B cell (primary cell): Measurements from ENCODE around the gene CYP2A6. TPM values are rescaled to one million over a fixed set of nuclear protein-coding genes. Genes with fewer than 3 reads are reported as not detected.
"Not testable (repeated sequence)": the region's sequence is repeated elsewhere in the genome, so short reads cannot be mapped to it uniquely, and the experiment has no call there.

Source experiments
- ATAC-seq: fragments of 200-7000 bp; cut with Tn5 transposase; one replicate; pipeline ENCODE4 v1.10.0; 2021; ENCODE audit warnings: low read depth, mild to moderate bottlenecking, moderate number of reproducible peaks, moderate library complexity
- CTCF ChIA-PET: fragments of 350-600 bp; sonication (Branson Sonifier 250); formaldehyde crosslinking; loops from one replicate; lab custom pipeline; 2021; ENCODE audit warnings: antibody characterized with exemption, inconsistent platforms; lab: Charles Lee
- POLR2A ChIA-PET: fragments of 350-600 bp; sonication (Branson Sonifier 250); formaldehyde crosslinking; loops from one replicate; lab custom pipeline; 2021; ENCODE audit warnings: antibody characterized with exemption; lab: Charles Lee
- DNase-seq: peaks from one replicate; pipeline ENCODE4 v3.0.0; 2013
- H2AFZ ChIP-seq: 2 replicates; pipeline ENCODE4 v1.6.1; 2012; ENCODE audit warnings: mild to moderate bottlenecking, low read depth, low read length; ENCODE audit not compliant: insufficient read depth, poor library complexity, severe bottlenecking
- H3K27ac ChIP-seq, 2 donors: 1 replicate in 1 of 2; 2 replicates in 1 of 2; pipeline ENCODE4 v1.5.1; 2012 to 2013; ENCODE audit warnings: low read length in 2 of 2, mild to moderate bottlenecking in 2 of 2, moderate library complexity in 1 of 2
- H3K27me3 ChIP-seq, 4 experiments: fragments of 200-600 bp in 1 of 4; sonication (generic) in 1 of 4; replicated peaks in 1 of 4; 1 replicate in 2 of 4; 2 replicates in 2 of 4; pipeline versions ENCODE4 v1.6.1 to v1.7.0; 2013 to 2016; ENCODE audit warnings: low read length in 3 of 4, mild to moderate bottlenecking in 2 of 4, mixed read lengths in 1 of 4, moderate library complexity in 1 of 4; ENCODE audit not compliant: insufficient read depth in 4 of 4, control insufficient read depth in 3 of 4; ENCODE audit errors: control extremely low read depth in 1 of 4
- H3K36me3 ChIP-seq, 2 experiments: replicated peaks in 1 of 2; 1 replicate in 1 of 2; 2 replicates in 1 of 2; pipeline versions ENCODE4 v1.6.1 to v1.7.1; 2013; ENCODE audit warnings: low read length in 1 of 2; ENCODE audit not compliant: insufficient read depth in 2 of 2, control insufficient read depth in 1 of 2; ENCODE audit errors: control extremely low read depth in 1 of 2, extremely low read depth in 1 of 2
- H3K4me1 ChIP-seq, 2 donors: fragments of 200-600 bp in 1 of 2; sonication (generic) in 1 of 2; 1 replicate in 1 of 2; 2 replicates in 1 of 2; pipeline versions ENCODE4 v1.5.1 to v1.6.1; 2013 to 2017; ENCODE audit warnings: low read length in 2 of 2; ENCODE audit not compliant: control insufficient read depth in 2 of 2, insufficient read depth in 2 of 2
- H3K4me2 ChIP-seq: replicated peaks from 2 replicates; pipeline ENCODE3; 2012; ENCODE audit warnings: mild to moderate bottlenecking, low read depth, low read length; ENCODE audit not compliant: poor library complexity, severe bottlenecking
- H3K4me3 ChIP-seq, 5 experiments: fragments of 200-600 bp in 1 of 5; sonication (generic) in 1 of 5; 1 replicate in 3 of 5; 2 replicates in 2 of 5; pipeline versions ENCODE4 v1.5.1 to v1.7.0; 2011 to 2016; ENCODE audit warnings: low read length in 4 of 5, mild to moderate bottlenecking in 4 of 5, low read depth in 2 of 5, control low read depth in 1 of 5, moderate library complexity in 1 of 5; ENCODE audit not compliant: insufficient read depth in 1 of 5; ENCODE audit errors: control extremely low read depth in 1 of 5, extremely low read depth in 1 of 5
- H3K79me2 ChIP-seq: fragments of 200-600 bp; sonication (generic); one replicate; pipeline ENCODE4 v1.6.0; 2016; ENCODE audit warnings: low read length; ENCODE audit not compliant: control insufficient read depth, insufficient read depth
- H3K9ac ChIP-seq: fragments of 200-600 bp; sonication (generic); 2 replicates; pipeline ENCODE4 v1.6.1; 2017; ENCODE audit warnings: mild to moderate bottlenecking, low read length, moderate library complexity
- H3K9me3 ChIP-seq, 3 donors: one replicate each; pipeline versions ENCODE4 v1.6.1 to v1.7.1; 2013; ENCODE audit warnings: low read length in 2 of 3; ENCODE audit not compliant: control insufficient read depth in 2 of 3, insufficient read depth in 1 of 3; ENCODE audit errors: control extremely low read depth in 1 of 3
- H4K20me1 ChIP-seq: 2 replicates; pipeline ENCODE4 v1.6.0; 2012; ENCODE audit warnings: mild to moderate bottlenecking, low read length; ENCODE audit not compliant: insufficient read depth, control insufficient read depth, poor library complexity, severe bottlenecking
- H3K27ac Mint-ChIP-seq: one replicate; pipeline ENCODE4 v1.8.0; 2021; ENCODE audit warnings: mixed read lengths
- H3K27me3 Mint-ChIP-seq: one replicate; pipeline ENCODE4 v1.8.0; 2021; ENCODE audit warnings: mixed read lengths
- H3K4me1 Mint-ChIP-seq: one replicate; pipeline ENCODE4 v1.8.0; 2021; ENCODE audit warnings: mixed read lengths
- H3K4me3 Mint-ChIP-seq: one replicate; pipeline ENCODE4 v1.8.0; 2021; ENCODE audit warnings: mixed read lengths
- H3K9me3 Mint-ChIP-seq: one replicate; pipeline ENCODE4 v1.8.0; 2022; ENCODE audit warnings: mixed read lengths; ENCODE audit not compliant: insufficient read depth
- CTCF ChIP-seq: fragments of 200-600 bp; IDR thresholded peaks from one replicate; pipeline ENCODE4 v1.8.0; 2022; ENCODE audit warnings: antibody characterized with exemption, mild to moderate bottlenecking
- EZH2 ChIP-seq: IDR thresholded peaks from 2 replicates; pipeline ENCODE4 v1.6.1; 2012; ENCODE audit warnings: borderline replicate concordance, low read depth, mild to moderate bottlenecking, moderate library complexity, low read length; ENCODE audit not compliant: insufficient read depth, poor library complexity, severe bottlenecking
- WGBS: methylation state at CpG from one replicate; pipeline ENCODE4 v1.1.5; 2013; ENCODE audit warnings: missing lambda C conversion rate; ENCODE audit not compliant: insufficient coverage; 5-methylcytosine and 5-hydroxymethylcytosine counted together
- intact Hi-C: fragments of 100-400 bp; cut with micrococcal nuclease; formaldehyde crosslinking; loops from one replicate; pipeline ENCODE4 v1.10.0; 2022
- polyA plus RNA-seq: library from polyadenylated mRNA; depleted of rRNA; stranded (reverse); fragments of >200 nt; gene quantifications from 2 replicates; pipeline ENCODE4 v1.2.3, GENCODE V29; 2012
- total RNA-seq, 2 donors: library from RNA; stranded (reverse); fragments of 120-200 nt in 1 of 2; gene quantifications; 1 replicate in 1 of 2; 2 replicates in 1 of 2; pipeline versions ENCODE4 v1.2.3 to v1.2.4, GENCODE V29; 2013 to 2022

Gene CYP2A6
- total and polyA plus RNA-seq, 2 donors (not counting 1 experiment from before 2014, with no cell fraction given), result not detected

DNA sequence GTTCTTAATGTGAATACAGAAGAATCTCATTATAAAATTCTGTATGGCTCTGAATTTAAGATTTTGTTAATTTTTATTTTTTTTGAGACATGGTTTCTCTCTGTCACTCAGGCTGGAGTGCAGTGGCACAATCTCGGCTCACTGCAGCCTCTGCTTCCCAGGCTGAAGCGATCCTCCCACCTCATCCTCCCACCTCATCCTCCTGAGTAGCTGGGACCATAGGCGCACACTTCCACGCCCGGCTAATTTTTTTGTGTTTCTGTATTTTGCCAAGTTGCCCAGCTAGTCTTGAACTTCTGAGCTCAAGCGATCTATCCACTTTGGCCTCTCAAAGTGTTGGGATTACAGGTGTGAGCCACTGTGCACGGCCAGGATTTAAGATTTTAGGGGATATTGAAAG lies 17.5 kb upstream of the CYP2A6 start:
- no peak for ATAC-seq
- no peak overlapping the region for H3K4me3 Mint-ChIP-seq
- H2AFZ ChIP-seq, result no peak overlapping the region
- WGBS, result 73% methylated on average over 3 of the region's 7 CpGs
- H3K4me1 ChIP-seq, result no peaks in the 10 kb centered on the region
- intact Hi-C loops, result no loop called here
- H3K9me3 Mint-ChIP-seq, result peaks cover 2% of the 10 kb centered on the region
- peaks cover 0 to 6% (median 0%) of the 10 kb centered on the region in 4 experiments for H3K27me3 ChIP-seq
- H3K9ac ChIP-seq, result no peak overlapping the region
- ChIA-PET CTCF (no interaction called here), POLR2A (no interaction called here)
- H3K79me2 ChIP-seq, result no peaks in the 10 kb centered on the region
- no peaks in the 10 kb centered on the region for H4K20me1 ChIP-seq
- no peak overlapping the region for H3K4me3 ChIP-seq
- TF ChIP-seq EZH2 (no peak), CTCF (no peak)
- no peak overlapping the region for H3K27ac ChIP-seq
- H3K4me1 Mint-ChIP-seq, result no peaks in the 10 kb centered on the region
- no peaks in the 10 kb centered on the region for H3K36me3 ChIP-seq
- no peak overlapping the region for H3K4me2 ChIP-seq
- peaks cover 37% of the 10 kb centered on the region for H3K27me3 Mint-ChIP-seq
- no peak for DNase-seq
- no peaks in the 10 kb centered on the region for H3K9me3 ChIP-seq
- no peak overlapping the region for H3K27ac Mint-ChIP-seq

DNA sequence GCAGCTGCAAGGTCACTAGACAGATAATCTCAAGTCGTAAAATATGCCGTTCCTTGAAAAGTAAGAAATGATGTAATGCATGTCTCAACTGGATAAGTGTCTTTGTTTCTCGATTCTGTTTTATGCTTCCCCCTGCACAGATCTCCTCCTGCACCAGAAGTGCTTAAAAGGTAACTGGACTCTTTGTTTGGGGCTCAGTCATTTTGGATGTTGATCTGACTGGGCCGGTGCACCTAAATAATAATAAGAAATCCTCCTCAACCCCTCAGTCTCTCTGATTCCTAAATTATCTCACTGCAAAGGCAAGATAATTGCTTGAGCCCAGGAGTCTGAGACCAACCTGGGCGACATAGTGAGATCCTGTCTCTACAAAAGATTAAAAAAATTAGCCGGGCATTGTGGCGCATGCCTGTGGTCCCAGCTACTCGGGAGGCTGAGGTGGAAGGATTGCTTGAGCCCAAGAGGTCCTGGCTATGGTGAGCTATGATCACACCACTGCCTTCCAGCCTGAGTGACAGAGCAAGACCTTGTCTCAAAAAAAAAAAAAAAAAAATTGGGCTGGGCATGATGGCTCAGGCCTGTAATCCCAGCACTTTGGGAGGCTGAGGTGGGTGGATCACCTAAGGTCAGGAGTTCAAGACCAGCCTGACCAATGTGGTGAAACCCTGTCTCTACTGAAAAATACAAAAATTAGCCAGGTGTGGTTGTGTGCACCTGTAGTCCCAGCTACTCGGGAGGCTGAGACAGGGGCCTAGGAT lies 14.7 kb upstream of the CYP2A6 start:
- H3K9me3 ChIP-seq, H3K4me3 Mint-ChIP-seq, H3K4me2 ChIP-seq, H3K9ac ChIP-seq, H2AFZ ChIP-seq, H3K9me3 Mint-ChIP-seq, POLR2A ChIA-PET, H3K4me3 ChIP-seq, H3K27ac Mint-ChIP-seq, H3K27ac ChIP-seq, ATAC-seq, H3K79me2 ChIP-seq, intact Hi-C loops, H3K4me1 Mint-ChIP-seq, H3K36me3 ChIP-seq, H4K20me1 ChIP-seq, H3K4me1 ChIP-seq, DNase-seq: not testable (repeated sequence)
- peaks cover 0 to 10% (median 0%) of the 10 kb centered on the region in 4 experiments for H3K27me3 ChIP-seq
- CTCF ChIA-PET, result interaction anchor here (0.7 kb wide), 1 partner anchor 97 kb away, joined by 3 read pairs; no protein-coding TSS in a partner anchor
- H3K27me3 Mint-ChIP-seq, result peaks cover 22% of the 10 kb centered on the region
- no CpG with 5 or more reads among the region's 9 CpGs for WGBS
